Stimulated activated CD4-positive, alpha-beta T cell treated with anti-CD3 and anti-CD28 coated beads, Interleukin-2, amount 100 ng/mL, for 48 hours (primary cell): Measurements from ENCODE around the gene MOB3C.

ENCODE experiments used
- DNase-seq, 2 donors: peaks; one replicate each; pipeline ENCODE4 v3.0.0-alpha.2; 2020

The MOB3C gene

DNA sequence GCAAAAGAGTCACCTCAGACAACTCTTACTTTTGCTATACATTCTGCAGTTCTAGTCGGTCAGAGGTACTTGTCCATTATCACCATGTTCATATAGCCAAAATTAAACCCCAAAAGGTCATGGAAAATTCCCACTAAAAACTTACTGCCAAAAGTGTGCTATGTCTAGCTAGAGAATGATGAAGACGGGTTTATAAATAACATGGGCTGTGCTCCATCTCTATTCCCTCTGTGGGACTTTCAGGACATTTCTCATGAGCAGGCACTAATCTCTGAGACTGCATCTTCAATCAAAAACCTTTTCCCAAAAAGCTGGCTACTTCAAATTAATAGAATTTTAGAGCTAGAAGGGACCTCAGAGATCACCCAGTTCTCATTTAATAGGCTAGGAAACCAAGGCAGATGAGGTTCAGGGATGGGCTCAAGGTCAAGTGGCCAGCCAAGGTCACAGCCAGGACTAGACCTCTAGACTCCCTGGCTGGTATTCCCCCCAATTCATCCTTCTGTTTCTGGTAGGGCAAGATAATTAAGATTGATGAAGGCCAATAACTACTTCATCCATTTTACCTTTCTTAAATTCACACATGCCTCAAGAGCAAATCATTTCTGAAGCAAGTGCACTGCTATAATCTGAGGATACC lies 21.0 kb upstream of the MOB3C start:
- DNase-seq = no peak

DNA sequence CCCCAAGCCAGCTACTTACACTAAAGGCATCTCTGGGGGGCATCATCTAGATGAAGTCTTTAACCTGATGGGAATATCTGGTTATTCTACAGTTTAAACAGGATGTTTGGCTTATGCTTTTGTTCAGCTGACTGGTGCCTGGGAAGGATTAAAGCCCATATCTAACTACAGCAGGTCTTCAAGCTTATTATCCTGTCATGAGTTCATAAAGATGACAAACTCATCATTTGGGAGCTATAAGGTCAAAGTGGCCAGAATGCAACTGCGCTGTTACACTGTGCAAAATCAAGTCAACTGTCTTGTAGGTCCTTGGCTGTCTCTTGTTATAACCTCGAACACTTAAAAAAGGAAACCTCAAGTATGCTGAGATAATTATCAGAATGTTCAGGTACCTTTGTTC lies 18.6 kb upstream of the MOB3C start:
- no peak for DNase-seq

DNA sequence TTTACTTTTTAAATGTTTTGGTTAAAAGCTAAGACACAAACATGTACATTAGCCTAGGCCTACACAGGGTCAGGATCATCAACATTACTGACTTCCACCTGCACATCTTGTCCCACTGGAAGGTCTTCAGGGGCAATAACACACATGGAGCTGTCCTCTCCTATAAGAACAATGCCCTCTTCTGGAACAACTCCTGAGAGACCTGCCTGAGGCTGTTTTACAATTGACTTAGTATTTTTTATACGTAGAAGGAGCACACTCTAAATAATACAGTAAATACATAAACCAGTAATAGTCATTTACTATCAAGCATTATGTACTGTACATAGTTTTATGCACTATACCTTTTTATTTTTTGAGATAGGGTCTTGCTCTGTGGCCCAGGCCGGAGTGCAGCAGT lies 14.1 kb upstream of the MOB3C start:
- no peak for DNase-seq

DNA sequence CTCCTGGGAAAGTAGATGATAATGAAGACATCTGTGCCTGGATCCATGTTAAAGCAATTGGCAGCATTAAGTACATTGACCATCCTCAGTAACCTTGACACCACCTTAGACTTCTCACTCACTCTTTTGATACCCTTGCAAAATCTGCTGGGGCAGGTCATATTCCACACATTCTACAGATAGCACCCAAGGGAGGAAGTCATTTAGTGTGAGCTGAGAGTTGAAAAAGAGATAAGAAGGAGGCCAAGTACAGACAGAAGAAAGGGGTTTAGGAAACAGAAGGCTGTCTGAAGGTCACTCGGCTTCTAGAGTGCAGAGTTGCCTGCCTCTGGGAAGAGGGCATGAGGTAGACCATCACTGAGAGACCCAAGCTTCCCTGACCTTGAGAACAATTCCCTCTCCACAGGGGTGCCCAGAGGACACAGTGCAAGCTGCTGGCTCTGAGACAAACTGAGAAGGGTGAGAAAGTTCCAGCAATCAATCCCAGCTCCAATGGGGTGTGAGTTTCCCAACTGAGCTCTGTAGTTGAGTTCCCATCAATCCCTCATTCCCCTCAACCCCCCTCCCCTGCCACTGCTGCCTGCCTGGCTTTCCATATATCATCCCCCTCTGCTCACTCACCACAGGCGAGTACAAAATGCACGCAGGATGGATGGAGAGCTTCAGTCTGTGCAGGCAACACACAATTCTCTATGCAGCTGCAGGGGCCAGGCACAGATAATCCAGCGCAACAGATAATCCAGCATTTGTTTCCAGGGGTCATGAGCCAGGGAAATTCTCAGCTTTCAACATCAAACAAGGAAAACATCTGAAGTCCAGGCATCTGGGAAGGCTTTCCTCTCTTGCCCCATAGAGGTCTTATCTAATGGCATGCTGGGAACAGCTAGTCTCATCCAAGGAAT lies 7.4 kb upstream of the MOB3C start:
- no peak for DNase-seq

DNA sequence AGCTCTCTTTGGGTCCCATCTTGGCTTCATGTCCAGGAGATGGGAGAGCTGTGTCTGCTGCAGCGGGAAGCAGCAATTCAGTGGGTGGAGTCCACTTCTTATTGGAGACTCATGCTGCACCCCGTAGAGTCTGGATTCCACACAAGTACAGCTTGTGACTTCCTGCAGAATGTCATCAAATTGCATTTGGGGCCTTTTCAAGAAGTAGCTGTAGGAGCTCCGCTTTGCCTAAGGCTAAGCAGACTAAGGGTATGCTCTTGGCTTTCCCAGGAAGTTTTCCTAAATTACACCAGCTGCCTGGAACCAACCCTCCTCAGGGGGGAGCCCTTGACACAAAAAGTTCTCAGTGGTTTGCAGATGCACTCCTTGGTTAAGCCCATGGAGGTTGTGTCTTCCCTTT lies 5.7 kb upstream of the MOB3C start:
- no peak for DNase-seq

DNA sequence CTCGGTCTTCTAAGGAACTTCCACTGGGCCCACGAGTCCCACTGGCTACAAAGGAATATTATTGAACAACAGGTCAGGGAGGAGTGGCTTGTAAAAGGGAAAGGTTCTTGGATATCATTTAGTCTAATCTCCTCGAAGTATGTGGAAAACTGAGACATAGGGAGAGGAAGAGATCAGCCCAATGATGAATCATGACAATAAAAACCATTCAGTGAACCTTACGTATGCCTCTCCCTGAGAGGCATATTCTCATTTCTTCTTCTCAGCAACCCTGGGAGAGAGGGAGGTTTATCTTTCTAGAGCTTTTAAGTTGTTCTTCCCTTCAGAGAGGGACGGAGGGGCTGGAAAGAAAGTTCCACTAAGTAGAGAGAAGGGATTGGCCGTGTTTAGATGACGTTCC lies 5.3 kb upstream of the MOB3C start:
- DNase-seq = no peak

DNA sequence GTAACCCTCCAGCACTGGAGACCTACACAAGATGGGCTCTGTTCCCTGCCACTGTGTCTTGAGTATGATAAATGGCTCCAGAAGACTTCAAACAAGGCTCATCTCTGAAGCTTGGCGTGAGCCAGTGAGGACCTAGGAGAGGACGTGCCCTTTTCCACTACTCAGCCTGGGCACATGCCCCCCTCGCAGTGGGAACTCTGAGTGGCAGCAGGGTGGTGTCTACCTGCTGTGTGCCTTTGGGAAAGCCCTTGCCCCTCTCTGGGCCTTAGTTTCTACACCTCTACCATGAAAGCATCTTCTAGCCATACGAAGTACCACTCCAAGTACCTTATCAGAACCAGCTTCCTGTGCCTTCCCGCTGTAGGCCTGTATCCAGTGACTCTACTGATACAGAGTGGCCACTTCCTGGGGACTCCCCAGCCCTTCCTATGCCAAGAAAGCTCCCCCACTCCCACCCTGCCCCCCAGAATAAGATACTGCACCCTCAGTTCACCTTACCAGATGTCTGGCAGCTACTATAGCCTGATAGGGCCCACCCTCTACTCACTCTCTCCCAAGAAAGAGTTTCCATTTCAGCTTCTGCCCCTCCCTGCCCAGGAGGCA lies 3.1 kb upstream of the MOB3C start:
- DNase-seq = no peak

DNA sequence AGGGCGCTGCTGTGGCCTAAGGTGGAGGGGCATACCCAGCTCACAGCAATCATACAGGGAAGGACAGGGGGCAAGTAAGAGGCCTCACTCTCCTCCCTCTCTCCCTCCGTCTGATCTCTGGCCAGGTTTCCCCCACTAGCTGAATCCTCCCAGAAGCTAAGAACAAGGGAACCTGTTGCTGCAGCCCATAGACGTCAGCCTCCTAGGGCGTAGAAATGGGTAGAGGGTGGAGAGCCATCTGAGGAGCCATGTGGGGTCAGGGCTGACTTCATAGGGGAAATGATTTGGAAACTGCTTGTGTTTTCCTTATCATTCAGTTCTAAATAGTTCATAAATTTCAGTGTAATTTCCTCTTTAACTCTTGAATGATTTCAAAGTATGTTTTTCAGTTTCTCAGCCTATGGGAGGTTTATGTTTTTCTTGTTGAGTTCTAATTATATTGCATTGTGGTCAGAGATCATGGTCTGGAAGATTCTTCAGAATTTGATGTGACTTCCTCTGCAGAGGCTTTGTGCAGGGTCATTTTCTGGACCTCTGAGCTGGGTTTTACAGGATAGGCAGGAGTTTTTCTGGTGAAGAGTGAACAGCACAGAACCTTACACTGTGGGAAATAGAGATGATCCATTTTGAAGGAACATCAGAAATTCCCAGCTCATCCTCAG lies 2.3 kb upstream of the MOB3C start:
- no peak for DNase-seq

DNA sequence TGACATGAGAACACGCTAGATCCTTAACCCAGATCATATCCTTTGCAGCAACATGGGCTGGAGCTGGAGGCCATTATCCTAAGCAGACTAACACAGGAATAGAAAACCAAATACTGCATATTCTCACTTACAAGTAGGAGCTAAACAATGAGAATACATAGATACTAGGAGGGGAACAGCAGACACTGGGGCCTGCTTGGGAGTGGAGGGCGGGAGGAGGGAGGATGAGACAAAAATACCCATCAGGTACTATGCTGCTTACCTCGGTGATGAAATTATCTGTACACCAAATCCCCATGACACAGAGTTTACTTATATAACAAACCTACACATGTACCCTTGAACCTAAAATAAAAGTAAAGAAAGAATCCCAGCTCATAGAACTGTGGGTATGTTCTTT lies 1.2 kb upstream of the MOB3C start:
- DNase-seq = no peak

DNA sequence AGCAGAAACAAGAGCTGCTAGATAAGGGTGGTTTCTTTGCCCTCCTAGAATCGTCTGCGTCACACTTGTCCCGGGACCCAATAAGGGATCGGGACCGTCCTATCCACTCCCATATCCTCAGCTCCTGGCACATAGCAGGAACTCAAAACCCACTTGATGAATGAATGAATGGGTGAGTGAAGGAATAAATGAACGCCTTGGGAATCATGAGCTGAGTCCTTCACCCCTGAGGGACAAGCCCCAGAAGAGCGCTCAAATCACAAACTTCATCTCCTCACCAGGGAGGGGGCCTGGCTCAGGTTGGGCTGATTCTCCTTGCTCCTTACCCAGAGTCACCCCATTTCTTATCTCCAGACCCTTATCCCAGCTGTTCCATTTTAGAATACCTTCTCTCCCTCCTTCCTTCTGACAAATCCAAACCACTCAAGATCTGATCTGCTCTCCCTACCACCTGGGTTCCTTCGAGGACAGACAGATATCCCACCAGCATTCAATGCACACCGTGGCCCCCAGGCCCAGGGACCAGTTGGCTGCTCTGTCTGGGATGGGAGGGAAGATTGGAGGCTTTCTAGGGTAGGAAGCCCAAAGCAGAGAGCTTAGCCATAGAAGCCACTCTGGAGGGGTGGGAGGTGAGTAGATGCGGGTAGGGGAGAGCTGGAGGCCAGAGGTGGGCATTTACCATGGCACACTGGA lies 643 bp upstream of the MOB3C start:
- no peak for DNase-seq

DNA sequence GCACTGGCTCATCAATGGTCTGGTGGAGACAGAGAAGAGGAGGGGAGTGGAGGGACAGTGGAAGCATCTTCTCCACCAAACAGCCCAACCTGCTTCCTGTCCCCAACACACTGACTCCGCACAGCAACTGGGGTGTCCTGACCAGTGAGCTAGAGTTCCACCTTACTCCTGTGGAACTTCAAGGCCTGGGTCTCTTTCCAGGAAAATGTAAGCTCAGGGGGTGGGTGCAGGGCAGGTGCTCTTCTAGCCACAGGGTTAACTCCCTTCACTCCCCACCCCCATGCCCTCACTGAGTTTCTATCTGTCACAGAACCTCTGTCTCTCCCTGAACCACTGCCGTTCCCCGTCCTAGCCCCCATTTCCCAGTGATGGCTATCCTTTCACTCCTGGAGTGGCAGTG lies 876 bp downstream of the MOB3C start:
- no peak for DNase-seq

DNA sequence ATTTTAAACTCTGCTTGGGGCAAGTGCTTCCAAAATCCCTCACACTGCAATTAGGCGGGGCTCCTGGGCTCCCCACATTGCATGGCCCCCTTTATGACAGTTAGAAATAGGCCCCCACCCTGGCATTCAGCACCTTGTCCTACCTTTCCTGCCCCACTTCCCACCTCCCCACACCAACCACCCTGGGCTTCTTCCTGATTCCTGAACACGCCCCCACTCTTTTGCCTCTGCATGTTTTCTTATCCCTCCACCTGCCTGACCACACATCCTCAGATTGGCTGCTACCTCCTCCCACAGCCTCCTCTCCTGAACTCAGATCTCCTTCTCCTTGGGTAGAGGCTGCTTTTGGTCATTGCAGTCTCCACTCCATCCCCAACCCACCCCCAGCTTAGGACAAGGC lies 1.5 kb downstream of the MOB3C start:
- no peak for DNase-seq

DNA sequence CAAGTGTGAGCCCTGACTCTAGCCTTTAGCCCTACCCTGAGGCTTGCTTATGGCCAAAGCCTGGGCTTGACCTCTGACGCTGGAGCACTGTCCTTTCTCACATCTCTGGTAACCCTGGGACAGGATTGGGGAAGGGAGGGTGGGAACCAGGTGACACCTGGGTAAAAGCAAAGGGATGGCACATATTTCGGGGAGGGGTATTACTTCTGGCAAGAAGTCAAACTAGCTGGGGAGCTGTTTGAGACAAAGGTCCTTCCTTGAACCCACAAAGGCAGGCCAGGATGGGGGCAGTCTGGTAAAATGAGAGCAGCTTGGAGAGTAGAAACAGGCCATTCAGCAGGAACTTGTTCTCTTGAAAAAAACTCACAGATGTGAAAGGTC lies 2.0 kb downstream of the MOB3C start:
- DNase-seq = no peak

DNA sequence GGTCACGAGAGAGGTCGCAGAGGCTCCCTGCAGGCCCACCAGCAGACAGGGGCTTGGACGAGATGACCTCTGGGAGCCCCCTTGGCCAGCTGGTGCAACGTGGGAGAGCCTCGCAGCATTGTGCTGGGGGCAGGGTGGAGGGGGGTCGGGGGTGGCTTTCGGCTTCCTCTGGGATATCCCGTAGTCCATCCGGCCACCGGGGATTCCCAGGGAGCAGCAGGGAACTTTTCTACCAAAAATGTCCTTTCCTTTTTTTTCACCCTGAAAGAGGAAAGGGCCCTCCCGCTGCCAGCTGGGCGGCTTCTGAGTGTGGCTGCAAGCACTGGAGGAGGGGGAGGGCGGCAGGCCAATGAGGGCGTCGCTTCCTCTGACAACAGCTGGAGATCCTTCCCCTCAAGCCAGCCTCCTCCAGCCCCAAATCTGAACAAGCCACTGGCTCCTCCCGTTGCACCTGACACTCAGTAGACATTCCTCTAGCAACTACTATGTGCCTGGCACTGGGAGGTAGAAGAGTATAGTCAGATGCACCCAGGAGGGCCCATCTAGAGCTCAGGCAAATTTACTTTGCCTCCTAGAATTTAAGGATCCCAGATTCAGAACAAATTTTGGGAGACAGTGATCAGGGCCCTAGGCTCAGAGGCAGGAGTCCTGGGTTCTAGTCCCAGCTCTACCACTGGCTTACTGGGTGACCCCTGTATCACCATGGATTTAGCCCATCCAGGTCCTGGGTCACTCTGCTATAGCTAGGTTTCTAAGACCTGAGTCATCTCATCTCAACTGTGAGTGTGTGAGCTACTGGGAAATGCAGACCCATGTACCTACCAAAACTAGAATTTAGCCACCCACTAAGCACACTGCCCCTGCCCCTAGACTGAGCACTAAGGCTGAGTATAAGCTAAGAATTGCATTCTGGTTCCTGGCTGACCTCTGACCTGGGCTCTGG lies 2.7 kb downstream of the MOB3C start:
- DNase-seq = peak in 1 of 2 donors; percentile 24

DNA sequence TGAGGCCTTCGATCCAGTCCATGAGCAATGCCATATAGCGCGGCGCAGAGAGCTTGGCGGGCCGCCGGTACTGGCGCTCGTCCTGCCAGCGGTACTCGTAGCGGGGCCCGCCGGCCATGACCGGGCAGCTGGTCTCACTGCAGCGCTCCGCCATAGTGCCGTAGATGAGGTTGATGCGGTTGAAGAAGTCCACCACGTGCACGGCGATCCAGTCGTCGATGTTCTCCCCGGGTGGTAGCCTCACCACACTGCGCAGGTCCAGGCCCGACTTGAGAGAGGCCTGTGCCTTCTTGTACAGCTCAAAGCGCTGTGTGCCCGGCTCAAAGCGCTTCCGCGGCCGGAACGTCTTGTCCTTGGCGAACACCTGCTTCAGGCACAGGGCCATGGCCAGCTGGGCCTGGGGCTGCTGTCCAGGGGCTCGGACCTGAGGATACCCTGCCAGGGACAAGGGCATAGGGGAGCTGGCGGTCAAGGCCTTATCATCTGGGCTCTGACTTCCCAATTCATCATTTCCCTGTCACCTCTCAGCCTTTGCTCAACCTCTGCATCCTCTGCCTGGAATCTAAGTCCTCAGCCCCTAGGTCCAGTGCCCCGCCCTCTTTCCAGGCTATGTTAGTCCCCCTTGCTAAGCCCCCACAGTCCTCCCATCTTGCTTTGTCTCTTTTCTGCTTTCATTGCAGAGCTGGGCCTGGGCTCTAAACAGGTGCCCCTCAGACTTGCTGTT lies 3.5 kb downstream of the MOB3C start:
- no peak for DNase-seq

DNA sequence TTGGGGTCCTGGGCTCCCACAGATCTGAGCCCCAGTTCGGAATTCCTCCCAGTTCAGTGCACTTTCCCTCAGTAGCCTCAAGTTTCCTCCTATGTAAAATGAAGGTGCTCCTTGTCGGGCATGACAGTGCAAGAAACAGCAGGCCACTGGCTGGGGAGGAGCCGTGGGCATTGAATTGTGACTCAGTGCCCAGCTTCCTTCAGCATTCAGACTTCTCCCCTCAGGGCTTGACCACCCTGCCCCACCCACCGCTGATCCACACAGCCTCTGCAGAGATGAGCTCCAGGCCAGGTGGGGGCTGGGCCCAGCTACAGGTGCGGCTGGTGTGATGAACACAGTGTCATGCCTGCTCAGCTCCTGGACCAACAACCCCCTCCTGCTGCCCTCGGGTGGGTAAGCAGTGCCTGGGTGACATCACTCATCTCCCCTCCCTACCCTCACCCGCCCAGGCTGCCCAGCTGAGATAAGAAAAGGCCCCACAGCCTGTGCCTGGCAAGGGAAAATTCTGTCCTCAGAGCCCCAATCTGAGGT lies 4.9 kb downstream of the MOB3C start:
- DNase-seq = no peak

DNA sequence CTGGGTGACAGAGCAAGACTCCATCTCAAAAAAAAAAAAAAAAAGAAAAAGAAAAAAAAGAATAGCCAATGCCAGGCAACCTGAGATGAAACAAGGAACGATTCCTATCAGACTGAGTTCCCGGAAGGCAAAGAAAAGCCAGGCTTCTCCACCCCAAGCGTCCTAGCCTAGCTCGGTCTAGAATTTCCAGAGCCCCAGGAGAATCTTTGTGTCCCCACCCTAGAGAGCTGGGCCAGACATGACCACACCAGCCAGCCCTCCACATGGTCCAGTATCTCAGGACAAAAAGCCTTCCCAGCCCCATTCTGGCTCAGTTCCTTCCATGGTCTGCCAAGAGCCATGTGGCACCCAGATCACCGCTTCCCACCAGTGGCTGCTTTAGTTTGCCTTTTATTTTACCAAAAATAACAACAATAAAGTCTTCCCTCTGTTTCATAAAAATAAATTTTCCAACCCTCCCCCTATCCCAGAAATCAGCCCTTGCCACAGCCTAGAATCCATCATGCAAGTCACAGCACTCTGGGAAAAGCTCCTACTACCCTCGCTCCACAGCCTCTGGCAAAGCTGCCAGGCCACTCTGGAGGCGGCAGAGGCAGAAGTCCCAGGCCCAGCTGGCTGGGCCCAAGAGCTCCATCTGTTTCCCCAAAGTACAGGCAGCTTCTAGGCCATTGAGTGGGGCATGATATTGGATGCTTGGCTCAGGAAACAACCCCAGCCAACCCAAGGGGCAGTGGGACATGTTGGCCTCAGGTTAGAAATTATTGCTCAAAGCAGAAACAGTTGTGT lies 9.1 kb downstream of the MOB3C start:
- no peak for DNase-seq

DNA sequence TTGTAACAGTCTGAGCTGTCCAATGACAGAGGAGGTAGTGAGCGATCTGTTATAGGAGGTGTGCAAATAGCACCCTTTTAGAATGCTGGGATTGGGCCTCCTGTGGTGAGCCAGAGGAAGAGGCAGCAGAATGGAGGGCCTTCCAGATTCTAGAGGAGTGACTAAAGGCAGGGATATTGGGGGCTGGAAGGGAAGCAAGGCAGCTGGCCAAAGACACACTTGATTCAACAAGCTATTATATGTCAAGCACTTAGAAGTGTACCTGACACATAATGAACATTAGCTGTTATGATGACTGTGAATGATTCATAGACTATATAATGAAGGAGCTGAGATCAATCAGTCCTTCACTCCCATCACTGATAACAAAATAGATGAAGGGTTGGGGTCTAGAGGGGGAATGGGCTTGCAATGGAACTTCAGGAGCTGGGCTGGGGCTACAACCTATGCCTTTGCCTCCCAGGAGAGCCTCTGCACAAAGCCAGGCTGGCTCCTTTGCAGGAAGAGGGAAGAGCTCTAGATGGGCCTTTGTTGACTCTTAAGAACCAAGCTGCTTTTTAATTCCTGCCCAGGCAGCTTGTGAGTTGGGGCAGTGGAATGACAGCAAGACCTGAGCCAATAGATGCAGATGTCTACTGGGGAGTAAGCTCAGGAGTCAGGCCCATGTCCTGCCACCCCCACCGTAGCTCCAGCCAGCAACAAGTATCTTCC lies 10.2 kb downstream of the MOB3C start:
- DNase-seq = no peak

DNA sequence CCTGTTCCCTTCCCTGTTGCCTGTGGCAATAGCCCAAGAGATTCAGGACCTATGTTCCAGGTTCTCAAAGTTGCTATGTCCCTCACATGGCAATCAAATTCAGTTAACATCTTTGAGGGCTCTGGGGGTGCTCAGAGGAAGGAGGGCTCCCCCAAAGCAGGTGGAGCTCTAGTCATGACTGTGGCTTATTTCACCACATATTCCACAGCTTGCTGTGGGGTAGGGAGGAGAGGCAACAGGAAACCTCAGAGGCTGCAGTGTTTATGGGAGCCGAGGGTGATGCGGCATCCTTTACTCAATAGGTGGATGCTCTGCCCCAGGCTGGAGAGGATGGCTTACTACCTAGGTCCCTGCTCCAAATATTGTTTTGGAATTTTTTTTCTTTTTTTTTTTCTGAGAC lies 11.4 kb downstream of the MOB3C start:
- DNase-seq = no peak
